ENCODE measurements around the gene PCAT6.
"Not testable (repeated sequence)": the region's sequence is repeated elsewhere in the genome, so short reads cannot be mapped to it uniquely, and the experiment has no call there.

Gene PCAT6

DNA sequence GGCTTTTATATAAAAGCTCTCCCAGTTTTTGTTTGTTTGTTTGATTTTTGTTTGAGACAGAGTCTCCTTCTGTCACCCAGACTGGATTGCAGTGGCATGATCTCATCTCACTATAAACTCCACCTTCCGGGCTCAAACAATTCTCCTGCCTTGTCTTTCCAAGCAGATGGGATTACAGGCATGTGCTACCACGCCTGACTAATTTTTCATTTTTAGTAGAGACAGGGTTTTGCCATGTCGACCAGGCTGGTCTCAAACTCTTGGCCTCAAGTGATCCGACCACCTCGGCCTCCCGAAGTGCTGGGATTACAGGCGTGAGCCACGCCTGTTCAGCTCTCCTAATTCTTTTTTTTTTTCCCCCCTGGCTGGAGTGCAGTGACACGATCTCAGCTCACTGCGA, 4.4 kb downstream of the PCAT6 start:
- TF ChIP-seq, protein P1, sequence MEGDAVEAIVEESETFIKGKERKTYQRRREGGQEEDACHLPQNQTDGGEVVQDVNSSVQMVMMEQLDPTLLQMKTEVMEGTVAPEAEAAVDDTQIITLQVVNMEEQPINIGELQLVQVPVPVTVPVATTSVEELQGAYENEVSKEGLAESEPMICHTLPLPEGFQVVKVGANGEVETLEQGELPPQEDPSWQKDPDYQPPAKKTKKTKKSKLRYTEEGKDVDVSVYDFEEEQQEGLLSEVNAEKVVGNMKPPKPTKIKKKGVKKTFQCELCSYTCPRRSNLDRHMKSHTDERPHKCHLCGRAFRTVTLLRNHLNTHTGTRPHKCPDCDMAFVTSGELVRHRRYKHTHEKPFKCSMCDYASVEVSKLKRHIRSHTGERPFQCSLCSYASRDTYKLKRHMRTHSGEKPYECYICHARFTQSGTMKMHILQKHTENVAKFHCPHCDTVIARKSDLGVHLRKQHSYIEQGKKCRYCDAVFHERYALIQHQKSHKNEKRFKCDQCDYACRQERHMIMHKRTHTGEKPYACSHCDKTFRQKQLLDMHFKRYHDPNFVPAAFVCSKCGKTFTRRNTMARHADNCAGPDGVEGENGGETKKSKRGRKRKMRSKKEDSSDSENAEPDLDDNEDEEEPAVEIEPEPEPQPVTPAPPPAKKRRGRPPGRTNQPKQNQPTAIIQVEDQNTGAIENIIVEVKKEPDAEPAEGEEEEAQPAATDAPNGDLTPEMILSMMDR (IDR thresholded peaks at IDR 0.05; ENCODE audit: insufficient read depth, low read depth, low read length, missing control alignments): no peak
- H3K4me3 ChIP-seq (ENCODE audit: low read length): no peak overlapping the region
- DNase-seq (ENCODE audit: low read depth): peak; percentile 55

DNA sequence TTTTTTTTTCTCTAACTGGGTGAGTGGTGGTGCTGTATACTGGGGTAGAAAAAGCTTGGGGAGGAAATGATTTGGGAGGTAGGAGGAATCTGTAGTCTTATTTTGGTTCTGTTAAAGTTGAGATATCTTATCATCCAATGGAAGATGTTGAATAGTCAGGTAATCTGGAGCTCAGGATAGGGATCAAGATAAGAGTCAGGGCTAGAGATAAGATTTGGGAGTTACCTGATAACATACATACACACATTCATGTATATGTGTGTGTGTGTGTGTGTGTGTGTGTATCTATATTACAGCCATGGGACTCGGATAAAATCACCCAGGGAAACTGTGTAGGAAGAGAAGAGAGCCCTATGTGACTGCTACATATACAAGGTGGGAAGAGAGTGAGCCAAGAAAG, 8.1 kb downstream of the PCAT6 start:
- TF ChIP-seq, protein P1 (IDR thresholded peaks at IDR 0.05; ENCODE audit: insufficient read depth, low read depth, low read length, missing control alignments): no peak
- no peak for DNase-seq (ENCODE audit: low read depth)
- no peak overlapping the region for H3K4me3 ChIP-seq (ENCODE audit: low read length)

DNA sequence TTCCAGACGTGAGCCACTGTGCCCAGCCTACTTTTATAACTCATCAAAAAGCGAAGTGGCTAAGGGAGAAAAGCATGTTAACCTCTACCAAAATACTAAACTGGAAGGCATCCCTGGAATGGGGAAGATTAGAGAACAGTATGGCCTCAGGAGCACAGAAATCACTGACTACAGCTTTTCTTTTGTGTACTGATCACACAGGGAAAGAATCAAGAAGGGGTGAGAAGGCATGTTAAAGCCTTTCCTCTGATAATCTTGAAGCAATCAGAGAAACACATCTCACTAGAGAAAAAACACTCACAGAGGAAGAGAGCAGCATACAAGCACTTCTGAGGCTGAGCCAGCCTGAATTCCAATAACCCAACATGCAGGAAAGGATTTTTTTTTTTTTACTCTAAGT, 10.7 kb downstream of the PCAT6 start:
- H3K4me3 ChIP-seq (ENCODE audit: low read length): no peak overlapping the region
- TF ChIP-seq, protein P1 (IDR thresholded peaks at IDR 0.05; ENCODE audit: insufficient read depth, low read depth, low read length, missing control alignments): no peak
- peak; percentile 81 for DNase-seq (ENCODE audit: low read depth)

DNA sequence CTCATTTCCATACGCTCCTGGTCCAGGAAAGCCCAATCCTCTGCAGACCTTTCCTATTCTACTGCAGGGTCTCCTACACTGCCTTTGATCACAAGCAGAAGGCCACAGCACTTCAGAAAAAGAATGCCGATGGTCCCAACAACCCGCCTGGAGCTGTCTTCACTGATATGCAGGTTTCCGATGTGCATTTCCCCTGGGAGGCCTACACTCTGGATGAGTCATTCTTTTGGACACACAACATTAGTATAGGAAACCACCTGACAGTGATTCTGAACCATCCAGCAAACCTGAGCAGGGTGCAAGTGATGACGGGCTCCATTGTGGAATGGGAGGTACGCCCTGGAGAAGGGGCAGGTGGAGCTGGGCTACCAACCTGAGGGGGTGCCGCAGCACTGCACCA, 15.0 kb downstream of the PCAT6 start:
- TF ChIP-seq, protein P1 (IDR thresholded peaks at IDR 0.05; ENCODE audit: insufficient read depth, low read depth, low read length, missing control alignments): no peak
- peak; percentile 26 for DNase-seq (ENCODE audit: low read depth)
- no peak overlapping the region for H3K4me3 ChIP-seq (ENCODE audit: low read length)

DNA sequence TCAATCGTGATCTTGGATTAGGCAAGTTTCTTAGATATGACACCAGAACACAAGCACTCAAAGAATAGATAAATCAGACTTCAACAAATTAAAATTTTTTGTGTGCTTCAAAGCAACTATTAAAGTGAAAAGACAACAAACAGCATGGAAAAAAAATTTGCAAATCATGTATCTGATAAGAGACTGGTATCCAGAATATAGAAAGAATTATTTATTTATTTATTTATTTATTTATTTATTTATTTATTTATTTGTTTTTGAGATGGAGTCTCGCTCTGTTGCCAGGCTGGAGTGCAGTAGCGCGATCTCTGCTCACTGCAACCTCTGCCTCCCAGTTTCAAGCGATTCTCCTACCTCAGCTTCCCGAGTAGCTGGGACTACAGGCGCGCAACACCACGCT, 18.5 kb downstream of the PCAT6 start:
- DNase-seq (ENCODE audit: low read depth); H3K4me3 ChIP-seq (ENCODE audit: low read length): not testable (repeated sequence)

DNA sequence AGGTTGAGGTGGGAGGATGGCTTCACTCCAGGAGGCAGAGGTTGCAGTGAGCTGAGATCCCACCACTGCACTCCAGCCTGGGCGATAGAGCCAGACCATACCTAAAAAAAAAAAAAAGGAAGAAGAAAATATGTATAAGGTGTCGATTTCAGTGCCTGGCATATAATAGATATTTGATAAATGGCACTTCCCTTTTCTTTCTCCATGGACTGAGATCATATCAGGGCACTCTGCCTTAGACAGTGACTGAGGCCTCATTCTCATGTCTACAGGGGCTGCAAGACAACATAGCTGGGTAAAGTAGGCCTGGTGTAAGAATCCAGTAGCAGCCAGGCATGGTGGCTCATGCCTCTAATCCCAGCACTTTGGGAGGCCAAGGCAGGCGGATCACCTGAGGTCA, 21.2 kb downstream of the PCAT6 start:
- TF ChIP-seq, protein P1 (IDR thresholded peaks at IDR 0.05; ENCODE audit: insufficient read depth, low read depth, low read length, missing control alignments): no peak
- no peak overlapping the region for H3K4me3 ChIP-seq (ENCODE audit: low read length)
- DNase-seq (ENCODE audit: low read depth): no peak

DNA sequence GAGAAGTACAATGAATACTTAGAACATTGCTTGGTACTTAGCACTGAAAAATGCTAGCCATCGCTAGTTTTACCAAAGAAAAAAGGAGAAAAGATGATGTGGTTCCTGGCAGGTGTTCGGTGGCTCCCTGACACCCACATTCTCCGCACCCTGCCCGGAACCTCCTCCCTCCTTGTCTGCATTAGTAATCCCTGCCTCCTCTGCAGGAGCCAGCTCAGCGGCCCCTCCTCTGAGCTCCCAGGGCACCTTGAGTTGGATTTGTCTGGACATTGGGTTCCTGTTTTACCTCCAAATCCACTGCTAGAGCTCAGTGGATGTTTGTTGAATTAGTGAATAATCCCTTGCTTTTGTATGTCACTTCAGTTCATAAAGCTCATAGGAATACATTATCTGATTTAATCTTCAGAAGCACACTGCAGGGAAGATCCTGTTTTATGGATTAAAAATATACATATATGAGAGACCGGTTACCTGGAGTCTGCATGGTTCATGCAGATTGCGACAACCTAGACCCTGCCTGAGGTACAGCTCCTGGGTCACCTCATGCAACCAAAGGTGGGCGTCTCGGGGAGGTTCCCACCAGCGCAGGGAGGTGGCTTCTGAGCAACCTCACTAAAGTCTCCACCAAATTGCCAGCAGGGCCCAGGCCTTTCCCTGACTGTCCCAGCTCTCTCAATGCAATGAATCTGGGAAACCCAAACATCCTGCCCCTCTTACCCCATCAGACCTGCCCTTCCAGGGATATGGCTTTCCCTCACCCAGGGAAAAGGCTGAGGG, 24.2 kb downstream of the PCAT6 start:
- DNase-seq (ENCODE audit: low read depth): peak; percentile 67
- TF ChIP-seq, protein P1 (IDR thresholded peaks at IDR 0.05; ENCODE audit: insufficient read depth, low read depth, low read length, missing control alignments): no peak
- no peak overlapping the region for H3K4me3 ChIP-seq (ENCODE audit: low read length)
